ENCODE data around the gene KLK3. TPM values are rescaled to one million over a fixed set of nuclear protein-coding genes. Genes with fewer than 3 reads are reported as not detected.

KLK3 gene
- polyA plus RNA-seq, 2 donors, result not detected

- Histone ChIP-seq H3K27me3 (ENCODE audit: control insufficient read depth in 1 of 2, insufficient read depth in 2 of 2, low read length in 2 of 2) (peaks cover 0 to 5% of the 10 kb centered on the region in 2 donors), H3K27ac (ENCODE audit: low read depth in 2 of 2, low read length in 1 of 2) (no peak overlapping the region), H3K4me3 (ENCODE audit: low read depth in 1 of 2, low read length in 2 of 2) (no peak overlapping the region), H3K36me3 (ENCODE audit: control insufficient read depth in 2 of 2, insufficient read depth in 2 of 2, low read length in 1 of 2) (no peaks in the 10 kb centered on the region), H3K4me1 (ENCODE audit: control insufficient read depth in 2 of 2, insufficient read depth in 2 of 2, low read length in 1 of 2) (peaks cover 8 to 9% of the 10 kb centered on the region in 2 donors), H3K9me3 (ENCODE audit: control insufficient read depth in 2 of 2, insufficient read depth in 1 of 2, low read depth in 1 of 2, low read length in 1 of 2) (peaks cover 0 to 3% of the 10 kb centered on the region in 2 donors)
- WGBS, 2 donors, result 10 to 13% methylated on average over 15 of the region's 15 CpGs
Measured at GRCh38 chr19:50820086-50820485, 34.6 kb upstream of the KLK3 start.

GRCh38 chr19:50820549-50821247 is 34.0 kb upstream of the KLK3 start:
- H3K27me3 ChIP-seq (ENCODE audit: control insufficient read depth in 1 of 2, insufficient read depth in 2 of 2, low read length in 2 of 2), result peaks cover 0 to 5% of the 10 kb centered on the region in 2 donors
- H3K36me3 ChIP-seq (ENCODE audit: control insufficient read depth in 2 of 2, insufficient read depth in 2 of 2, low read length in 1 of 2), result no peaks in the 10 kb centered on the region
- H3K4me1 ChIP-seq (ENCODE audit: control insufficient read depth in 2 of 2, insufficient read depth in 2 of 2, low read length in 1 of 2), result peaks cover 8 to 9% of the 10 kb centered on the region in 2 donors
- H3K27ac ChIP-seq (ENCODE audit: low read depth in 2 of 2, low read length in 1 of 2), result no peak overlapping the region
- H3K4me3 ChIP-seq (ENCODE audit: low read depth in 1 of 2, low read length in 2 of 2), result no peak overlapping the region
- whole genome bisulfite sequencing, 2 donors, result 6 to 9% methylated on average over 12 to 19 of the region's 21 CpGs
- peaks cover 0 to 3% of the 10 kb centered on the region in 2 donors for H3K9me3 ChIP-seq (ENCODE audit: control insufficient read depth in 2 of 2, insufficient read depth in 1 of 2, low read depth in 1 of 2, low read length in 1 of 2)

- H3K4me3 ChIP-seq (ENCODE audit: low read depth in 1 of 2, low read length in 2 of 2), result no peak overlapping the region
- no peaks in the 10 kb centered on the region for H3K36me3 ChIP-seq (ENCODE audit: control insufficient read depth in 2 of 2, insufficient read depth in 2 of 2, low read length in 1 of 2)
- H3K4me1 ChIP-seq (ENCODE audit: control insufficient read depth in 2 of 2, insufficient read depth in 2 of 2, low read length in 1 of 2), result peaks cover 8 to 9% of the 10 kb centered on the region in 2 donors
- peaks cover 0 to 5% of the 10 kb centered on the region in 2 donors for H3K27me3 ChIP-seq (ENCODE audit: control insufficient read depth in 1 of 2, insufficient read depth in 2 of 2, low read length in 2 of 2)
- whole genome bisulfite sequencing, 2 donors, result 54 to 58% methylated on average over 4 of the region's 4 CpGs
- peaks cover 0 to 3% of the 10 kb centered on the region in 2 donors for H3K9me3 ChIP-seq (ENCODE audit: control insufficient read depth in 2 of 2, insufficient read depth in 1 of 2, low read depth in 1 of 2, low read length in 1 of 2)
- H3K27ac ChIP-seq (ENCODE audit: low read depth in 2 of 2, low read length in 1 of 2), result no peak overlapping the region
Measured at GRCh38 chr19:50821248-50821612, 33.5 kb upstream of the KLK3 start.

- 53 to 71% methylated on average over 8 of the region's 8 CpGs for WGBS, 2 donors
- Histone ChIP-seq H3K9me3 (ENCODE audit: control insufficient read depth in 2 of 2, insufficient read depth in 1 of 2, low read depth in 1 of 2, low read length in 1 of 2) (peaks cover 2 to 3% of the 10 kb centered on the region in 2 donors), H3K4me3 (ENCODE audit: low read depth in 1 of 2, low read length in 2 of 2) (no peak overlapping the region), H3K27ac (ENCODE audit: low read depth in 2 of 2, low read length in 1 of 2) (no peak overlapping the region), H3K27me3 (ENCODE audit: control insufficient read depth in 1 of 2, insufficient read depth in 2 of 2, low read length in 2 of 2) (peaks cover 0 to 5% of the 10 kb centered on the region in 2 donors), H3K4me1 (ENCODE audit: control insufficient read depth in 2 of 2, insufficient read depth in 2 of 2, low read length in 1 of 2) (peaks cover 8 to 9% of the 10 kb centered on the region in 2 donors), H3K36me3 (ENCODE audit: control insufficient read depth in 2 of 2, insufficient read depth in 2 of 2, low read length in 1 of 2) (no peaks in the 10 kb centered on the region)
Measured at GRCh38 chr19:50821622-50822021, 33.1 kb upstream of the KLK3 start.

GRCh38 chr19:50822661-50823208 is 32.0 kb upstream of the KLK3 start:
- WGBS, 2 donors, result 71 to 83% methylated on average over 7 of the region's 7 CpGs
- H3K36me3 ChIP-seq (ENCODE audit: control insufficient read depth in 2 of 2, insufficient read depth in 2 of 2, low read length in 1 of 2), result no peaks in the 10 kb centered on the region
- H3K4me1 ChIP-seq (ENCODE audit: control insufficient read depth in 2 of 2, insufficient read depth in 2 of 2, low read length in 1 of 2), result peaks cover 8 to 9% of the 10 kb centered on the region in 2 donors
- no peak overlapping the region for H3K27ac ChIP-seq (ENCODE audit: low read depth in 2 of 2, low read length in 1 of 2)
- H3K9me3 ChIP-seq (ENCODE audit: control insufficient read depth in 2 of 2, insufficient read depth in 1 of 2, low read depth in 1 of 2, low read length in 1 of 2), result peaks cover 2 to 3% of the 10 kb centered on the region in 2 donors
- H3K4me3 ChIP-seq (ENCODE audit: low read depth in 1 of 2, low read length in 2 of 2), result no peak overlapping the region
- peaks cover 0 to 5% of the 10 kb centered on the region in 2 donors for H3K27me3 ChIP-seq (ENCODE audit: control insufficient read depth in 1 of 2, insufficient read depth in 2 of 2, low read length in 2 of 2)

GRCh38 chr19:50823389-50824042 is 31.2 kb upstream of the KLK3 start, which contains the start of gene KLK1:
Gene KLK1 (minus strand): TSS chr19:50823787. CDS start chr19:50823748, 39 bp downstream.
- 36 to 52% methylated on average over 12 to 14 of the region's 14 CpGs for WGBS, 2 donors
- Histone ChIP-seq H3K4me1 (ENCODE audit: control insufficient read depth in 2 of 2, insufficient read depth in 2 of 2, low read length in 1 of 2) (peaks cover 2 to 3% of the 10 kb centered on the region in 2 donors), H3K4me3 (ENCODE audit: low read depth in 1 of 2, low read length in 2 of 2) (no peak within 1 kb of the TSS), H3K36me3 (ENCODE audit: control insufficient read depth in 2 of 2, insufficient read depth in 2 of 2, low read length in 1 of 2) (no peaks in the 10 kb centered on the region), H3K27ac (ENCODE audit: low read depth in 2 of 2, low read length in 1 of 2) (no peak within 1 kb of the TSS), H3K9me3 (ENCODE audit: control insufficient read depth in 2 of 2, insufficient read depth in 1 of 2, low read depth in 1 of 2, low read length in 1 of 2) (peaks cover 2 to 3% of the 10 kb centered on the region in 2 donors), H3K27me3 (ENCODE audit: control insufficient read depth in 1 of 2, insufficient read depth in 2 of 2, low read length in 2 of 2) (peaks cover 0 to 5% of the 10 kb centered on the region in 2 donors)

- no peaks in the 10 kb centered on the region for H3K27me3 ChIP-seq (ENCODE audit: control insufficient read depth in 1 of 2, insufficient read depth in 2 of 2, low read length in 2 of 2)
- H3K36me3 ChIP-seq (ENCODE audit: control insufficient read depth in 2 of 2, insufficient read depth in 2 of 2, low read length in 1 of 2), result no peaks in the 10 kb centered on the region
- no peaks in the 10 kb centered on the region for H3K4me1 ChIP-seq (ENCODE audit: control insufficient read depth in 2 of 2, insufficient read depth in 2 of 2, low read length in 1 of 2)
- peaks cover 0 to 2% of the 10 kb centered on the region in 2 donors for H3K9me3 ChIP-seq (ENCODE audit: control insufficient read depth in 2 of 2, insufficient read depth in 1 of 2, low read depth in 1 of 2, low read length in 1 of 2)
- WGBS, 2 donors, result 80 to 82% methylated on average over 43 of the region's 43 CpGs
- H3K27ac ChIP-seq (ENCODE audit: low read depth in 2 of 2, low read length in 1 of 2), result no peak overlapping the region
- H3K4me3 ChIP-seq (ENCODE audit: low read depth in 1 of 2, low read length in 2 of 2), result no peak overlapping the region
Measured at GRCh38 chr19:50826492-50827240, 28.0 kb upstream of the KLK3 start.

GRCh38 chr19:50827476-50827875 is 27.2 kb upstream of the KLK3 start:
- Histone ChIP-seq H3K27me3 (ENCODE audit: control insufficient read depth in 1 of 2, insufficient read depth in 2 of 2, low read length in 2 of 2) (no peaks in the 10 kb centered on the region), H3K4me3 (ENCODE audit: low read depth in 1 of 2, low read length in 2 of 2) (no peak overlapping the region), H3K9me3 (ENCODE audit: control insufficient read depth in 2 of 2, insufficient read depth in 1 of 2, low read depth in 1 of 2, low read length in 1 of 2) (peaks cover 0 to 2% of the 10 kb centered on the region in 2 donors), H3K36me3 (ENCODE audit: control insufficient read depth in 2 of 2, insufficient read depth in 2 of 2, low read length in 1 of 2) (no peaks in the 10 kb centered on the region), H3K27ac (ENCODE audit: low read depth in 2 of 2, low read length in 1 of 2) (no peak overlapping the region), H3K4me1 (ENCODE audit: control insufficient read depth in 2 of 2, insufficient read depth in 2 of 2, low read length in 1 of 2) (no peaks in the 10 kb centered on the region)
- WGBS, 2 donors, result 83 to 88% methylated on average over 14 of the region's 14 CpGs

- no peaks in the 10 kb centered on the region for H3K27me3 ChIP-seq (ENCODE audit: control insufficient read depth in 1 of 2, insufficient read depth in 2 of 2, low read length in 2 of 2)
- no peak overlapping the region for H3K4me3 ChIP-seq (ENCODE audit: low read depth in 1 of 2, low read length in 2 of 2)
- H3K9me3 ChIP-seq (ENCODE audit: control insufficient read depth in 2 of 2, insufficient read depth in 1 of 2, low read depth in 1 of 2, low read length in 1 of 2), result peaks cover 0 to 2% of the 10 kb centered on the region in 2 donors
- no peak overlapping the region for H3K27ac ChIP-seq (ENCODE audit: low read depth in 2 of 2, low read length in 1 of 2)
- no peaks in the 10 kb centered on the region for H3K36me3 ChIP-seq (ENCODE audit: control insufficient read depth in 2 of 2, insufficient read depth in 2 of 2, low read length in 1 of 2)
- H3K4me1 ChIP-seq (ENCODE audit: control insufficient read depth in 2 of 2, insufficient read depth in 2 of 2, low read length in 1 of 2), result no peaks in the 10 kb centered on the region
- WGBS, 2 donors, result 68 to 71% methylated on average over 5 of the region's 5 CpGs
Measured at GRCh38 chr19:50829801-50830200, 24.9 kb upstream of the KLK3 start.
